GM18499 (cell line): Measurements from ENCODE around the gene MPST.
"Not testable (repeated sequence)": the region's sequence is repeated elsewhere in the genome, so short reads cannot be mapped to it uniquely, and the experiment has no call there.

ENCODE experiments used
- ATAC-seq: cut with Tn5 transposase; IDR thresholded peaks from one replicate; pipeline ENCODE4 v1.9.1; 2021; ENCODE audit warnings: moderate number of reproducible peaks; ENCODE audit not compliant: insufficient read depth, unreplicated experiment

MPST gene

GRCh38 chr22:37019309-37020191 is at the start of gene MPST, which contains the start of gene TST:
TSS of gene MPST (plus strand) at chr22:37019742. CDS start at chr22:37019837, 95 bp downstream.
TSS of gene TST (minus strand) at chr22:37019447. CDS start at chr22:37018732, 715 bp downstream.
- no peak for ATAC-seq

GRCh38 chr22:36971341-36972125 is 48.0 kb upstream of the MPST start:
- ATAC-seq = no peak

- ATAC-seq = no peak
Observed at GRCh38 chr22:36976606-36977005, 42.9 kb upstream of the MPST start.

GRCh38 chr22:36977401-36977861 is 42.1 kb upstream of the MPST start:
- no peak for ATAC-seq

GRCh38 chr22:36977947-36978660 is 41.4 kb upstream of the MPST start:
- ATAC-seq = no peak

GRCh38 chr22:36979016-36979910 is 40.3 kb upstream of the MPST start:
- ATAC-seq = no peak

GRCh38 chr22:36981247-36981775 is 38.2 kb upstream of the MPST start:
- no peak for ATAC-seq

- ATAC-seq = no peak
Observed at GRCh38 chr22:36982136-36982535, 37.4 kb upstream of the MPST start.

GRCh38 chr22:36985211-36985889 is 34.2 kb upstream of the MPST start:
- no peak for ATAC-seq

- no peak for ATAC-seq
Observed at GRCh38 chr22:36986242-36986821, 33.2 kb upstream of the MPST start.

GRCh38 chr22:36988075-36988832 is 31.3 kb upstream of the MPST start:
- no peak for ATAC-seq

- ATAC-seq = not testable (repeated sequence)
Observed at GRCh38 chr22:36989012-36989411, 30.5 kb upstream of the MPST start.

GRCh38 chr22:36990457-36990856 is 29.1 kb upstream of the MPST start:
- no peak for ATAC-seq

GRCh38 chr22:36991206-36991605 is 28.3 kb upstream of the MPST start:
- ATAC-seq = no peak

- no peak for ATAC-seq
Observed at GRCh38 chr22:36997746-36998145, 21.8 kb upstream of the MPST start.

- no peak for ATAC-seq
Observed at GRCh38 chr22:36998620-36999351, 20.8 kb upstream of the MPST start.

GRCh38 chr22:36999463-36999862 is 20.1 kb upstream of the MPST start:
- ATAC-seq = no peak
